ENCODE results near the gene VPS13C.
A peak's percentile ranks its signal among the peaks of the same experiment; 100 is the strongest.

Gene VPS13C

DNA sequence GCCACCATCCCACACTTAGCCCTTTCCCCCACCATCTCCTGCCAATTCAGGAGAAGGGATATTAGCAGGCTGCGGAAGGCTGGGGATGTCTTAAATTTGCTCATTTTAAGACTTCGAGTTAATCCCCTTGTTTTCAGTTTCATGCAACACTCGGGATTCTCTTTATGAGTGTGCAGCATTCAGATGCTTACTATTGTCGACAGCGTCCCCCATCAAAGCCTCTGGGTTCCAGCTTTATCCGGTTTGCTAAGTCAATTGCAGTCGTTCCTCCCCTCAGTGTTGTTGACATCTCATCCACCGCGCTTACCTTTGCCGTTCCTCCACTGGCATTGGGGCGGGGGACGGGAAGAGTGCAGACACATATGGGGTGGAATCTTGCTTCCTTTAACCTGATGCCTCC is 220.2 kb downstream of the VPS13C start:
- DNase-seq (ENCODE audit: low read depth, low spot score) = no peak
- in situ Hi-C loops (cut with HindIII; ENCODE audit: low sequenced_read_pairs) = no loop called here
- TF ChIP-seq, protein P1, sequence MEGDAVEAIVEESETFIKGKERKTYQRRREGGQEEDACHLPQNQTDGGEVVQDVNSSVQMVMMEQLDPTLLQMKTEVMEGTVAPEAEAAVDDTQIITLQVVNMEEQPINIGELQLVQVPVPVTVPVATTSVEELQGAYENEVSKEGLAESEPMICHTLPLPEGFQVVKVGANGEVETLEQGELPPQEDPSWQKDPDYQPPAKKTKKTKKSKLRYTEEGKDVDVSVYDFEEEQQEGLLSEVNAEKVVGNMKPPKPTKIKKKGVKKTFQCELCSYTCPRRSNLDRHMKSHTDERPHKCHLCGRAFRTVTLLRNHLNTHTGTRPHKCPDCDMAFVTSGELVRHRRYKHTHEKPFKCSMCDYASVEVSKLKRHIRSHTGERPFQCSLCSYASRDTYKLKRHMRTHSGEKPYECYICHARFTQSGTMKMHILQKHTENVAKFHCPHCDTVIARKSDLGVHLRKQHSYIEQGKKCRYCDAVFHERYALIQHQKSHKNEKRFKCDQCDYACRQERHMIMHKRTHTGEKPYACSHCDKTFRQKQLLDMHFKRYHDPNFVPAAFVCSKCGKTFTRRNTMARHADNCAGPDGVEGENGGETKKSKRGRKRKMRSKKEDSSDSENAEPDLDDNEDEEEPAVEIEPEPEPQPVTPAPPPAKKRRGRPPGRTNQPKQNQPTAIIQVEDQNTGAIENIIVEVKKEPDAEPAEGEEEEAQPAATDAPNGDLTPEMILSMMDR (IDR thresholded peaks at IDR 0.05; ENCODE audit: low read depth, low read length) = no peak
- no peak overlapping the region for H3K4me3 ChIP-seq (ENCODE audit: low read depth, low read length)

DNA sequence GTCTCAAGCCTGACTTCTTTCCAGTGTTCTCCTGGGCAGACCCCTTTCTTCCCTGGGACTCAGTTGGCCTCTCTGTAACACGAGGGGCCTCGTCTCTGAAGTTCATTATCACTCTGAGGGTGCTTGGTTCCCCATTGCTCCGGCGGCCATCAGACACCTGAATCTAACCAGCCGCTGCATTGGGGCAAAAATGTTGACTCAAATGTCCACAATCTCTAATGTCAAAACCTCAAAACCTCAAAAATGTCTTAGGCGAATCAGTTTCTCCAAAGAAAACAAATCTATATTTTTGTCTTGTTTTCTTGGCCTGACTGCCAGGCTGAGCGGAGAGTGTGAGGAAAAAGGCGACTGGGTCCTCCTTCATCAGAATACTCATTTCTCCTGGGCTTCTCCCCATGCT is 220.7 kb downstream of the VPS13C start:
- TF ChIP-seq, protein P1 (IDR thresholded peaks at IDR 0.05; ENCODE audit: low read depth, low read length) = no peak
- no peak overlapping the region for H3K4me3 ChIP-seq (ENCODE audit: low read depth, low read length)
- peak; percentile 75 for DNase-seq (ENCODE audit: low read depth, low spot score)
- in situ Hi-C loops (cut with HindIII; ENCODE audit: low sequenced_read_pairs) = no loop called here

GRCh38 chr15:61835496-61836106 is 224.6 kb downstream of the VPS13C start:
- DNase-seq (ENCODE audit: low read depth, low spot score) = peak; percentile 56
- in situ Hi-C loops (cut with HindIII; ENCODE audit: low sequenced_read_pairs) = no loop called here
- no peak overlapping the region for H3K4me3 ChIP-seq (ENCODE audit: low read depth, low read length)
- TF ChIP-seq, protein P1 (IDR thresholded peaks at IDR 0.05; ENCODE audit: low read depth, low read length) = peak; percentile 91

DNA sequence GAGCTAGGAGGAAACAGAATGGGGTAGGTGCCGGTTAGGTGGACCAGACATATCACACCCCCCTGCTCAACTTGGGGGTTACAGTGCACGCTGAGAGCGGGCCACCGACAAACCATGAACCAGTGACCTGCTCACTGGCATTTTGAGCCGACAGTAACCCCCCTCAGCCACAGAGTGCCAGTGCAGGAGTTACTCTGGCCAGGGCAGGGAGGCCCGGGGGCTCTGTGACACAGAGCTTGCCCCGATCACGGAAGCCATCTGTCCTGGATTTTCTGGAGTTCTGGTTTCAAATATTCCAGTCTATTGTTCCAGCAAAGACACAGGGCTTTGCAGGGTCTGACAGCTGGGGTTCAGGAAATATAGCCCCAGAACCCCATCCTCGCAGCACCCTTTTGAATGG is 225.2 kb downstream of the VPS13C start:
- no peak for DNase-seq (ENCODE audit: low read depth, low spot score)
- in situ Hi-C loops (cut with HindIII; ENCODE audit: low sequenced_read_pairs) = no loop called here
- H3K4me3 ChIP-seq (ENCODE audit: low read depth, low read length) = no peak overlapping the region
- TF ChIP-seq, protein P1 (IDR thresholded peaks at IDR 0.05; ENCODE audit: low read depth, low read length) = no peak

DNA sequence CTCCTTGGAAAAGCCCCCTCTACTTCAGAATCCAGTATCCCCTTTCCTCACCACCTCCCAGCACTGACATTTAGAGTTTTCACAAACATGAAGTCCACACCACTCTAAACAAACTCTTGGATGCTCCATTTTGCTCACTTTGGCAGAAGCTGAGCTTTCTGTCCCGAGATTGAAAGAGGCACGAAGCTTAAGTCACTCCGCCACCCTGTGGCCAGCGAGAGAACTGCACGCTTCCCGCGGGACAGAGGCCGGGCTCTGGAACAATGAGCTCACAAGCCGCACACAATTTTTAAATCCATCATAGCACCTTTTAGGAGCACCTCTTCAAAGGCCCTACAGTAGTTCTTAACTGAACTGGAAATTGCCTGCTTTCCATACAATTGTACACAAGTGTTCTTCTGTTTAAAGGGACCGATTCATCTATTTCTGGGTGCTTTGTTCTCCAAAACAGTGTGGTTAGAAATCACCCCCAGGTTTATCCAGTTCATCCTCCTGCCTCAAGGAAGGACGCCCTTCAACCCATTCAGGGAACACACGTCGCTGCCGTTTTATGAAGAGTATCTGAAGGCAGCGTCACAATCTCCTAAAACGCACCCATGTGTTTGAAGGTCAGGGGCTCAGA is 226.1 kb downstream of the VPS13C start:
- no peak overlapping the region for H3K4me3 ChIP-seq (ENCODE audit: low read depth, low read length)
- in situ Hi-C loops (cut with HindIII; ENCODE audit: low sequenced_read_pairs) = no loop called here
- TF ChIP-seq, protein P1 (IDR thresholded peaks at IDR 0.05; ENCODE audit: low read depth, low read length) = peak; percentile 99
- peak; percentile 85 for DNase-seq (ENCODE audit: low read depth, low spot score)

DNA sequence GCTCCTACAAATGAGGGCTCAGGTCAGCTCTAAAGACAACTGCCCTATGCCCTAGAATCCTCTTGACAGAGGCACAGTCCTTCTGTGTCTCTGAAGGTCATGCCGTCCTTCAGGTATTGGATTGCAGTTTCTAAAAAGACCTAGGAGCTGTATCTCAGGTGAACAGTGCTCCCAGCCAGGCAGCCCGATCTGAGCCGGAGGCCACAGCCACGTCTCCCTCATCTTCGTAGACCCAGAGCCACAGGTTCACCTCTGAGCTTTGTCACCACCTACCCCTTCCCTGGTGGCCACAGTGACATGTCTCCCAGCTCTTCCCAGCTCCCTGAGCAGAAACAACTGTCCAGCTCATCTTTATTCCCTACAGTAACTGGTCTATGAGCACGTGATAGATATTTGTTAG is 228.0 kb downstream of the VPS13C start:
- in situ Hi-C loops (cut with HindIII; ENCODE audit: low sequenced_read_pairs) = no loop called here
- TF ChIP-seq, protein P1 (IDR thresholded peaks at IDR 0.05; ENCODE audit: low read depth, low read length) = no peak
- no peak for DNase-seq (ENCODE audit: low read depth, low spot score)
- H3K4me3 ChIP-seq (ENCODE audit: low read depth, low read length) = no peak overlapping the region
